K562 (cell line): ENCODE results near the gene TBC1D2. TPM values are rescaled to one million over a fixed set of nuclear protein-coding genes. Genes with fewer than 3 reads are reported as not detected.

Source experiments
- ATAC-seq: fragments of 200-7000 bp; cut with Tn5 transposase; 3 replicates; pipeline ENCODE4 v1.9.1; 2020; ENCODE audit warnings: moderate library complexity
- BruUV-seq: library from RNA; stranded (reverse); fragments of 400-500 nt; replicated peaks from 2 replicates; lab custom pipeline; 2021; lab: Mats Ljungman, UMichigan
- CTCF ChIA-PET: fragments of 300-600 bp; formaldehyde crosslinking; extraction: SDS; loops from one replicate; lab custom pipeline; 2021; ENCODE audit warnings: low intra/inter-chr PET ratio; lab: Yijun Ruan, JAX
- POLR2A ChIA-PET: fragments of 300-600, 350-650 bp; sonication (Branson Sonifier 250); formaldehyde crosslinking; extraction: SDS; loops from one replicate; lab custom pipeline; 2021; ENCODE audit warnings: antibody characterized with exemption, inconsistent platforms; lab: Yijun Ruan, JAX
- DNase-seq, 4 experiments: peaks; one replicate each; pipeline versions ENCODE4 v3.0.0 to v3.0.0-alpha.2; 2011 to 2018; ENCODE audit warnings: low spot score in 3 of 4, mixed read lengths in 3 of 4; ENCODE audit errors: extremely low read depth in 1 of 4
- FAIRE-seq: peaks from 2 replicates; lab custom pipeline; 2011; peaks lifted over from hg19 to GRCh38; lab: Jason Lieb, UNC
- H2AFZ ChIP-seq: 2 replicates; pipeline ENCODE4 v1.6.0; 2011; ENCODE audit warnings: low read depth, low read length, control low read depth, inconsistent platforms
- H3K27ac ChIP-seq: fragments of 200-600 bp; 3 replicates; pipeline ENCODE4 v1.8.0; 2011; ENCODE audit warnings: low read depth, mild to moderate bottlenecking, control low read depth, inconsistent platforms, low read length, moderate library complexity, mixed read lengths; ENCODE audit errors: extremely low read depth
- H3K27me3 ChIP-seq, 2 experiments: fragments of 300-600 bp in 1 of 2; 2 replicates in 1 of 2; 3 replicates in 1 of 2; pipeline versions ENCODE4 v1.6.0 to v1.8.0; 2011; ENCODE audit warnings: inconsistent platforms in 2 of 2, low read length in 2 of 2, mild to moderate bottlenecking in 1 of 2, mixed read lengths in 1 of 2, moderate library complexity in 1 of 2; ENCODE audit not compliant: control insufficient read depth in 2 of 2, insufficient read depth in 2 of 2
- H3K36me3 ChIP-seq: fragments of 300-600 bp; 3 replicates; pipeline ENCODE4 v1.8.0; 2011; ENCODE audit warnings: mild to moderate bottlenecking, low read length, inconsistent platforms; ENCODE audit not compliant: control insufficient read depth, insufficient read depth
- H3K4me1 ChIP-seq, 2 experiments: fragments of 200-600 bp in 1 of 2; replicated peaks in 1 of 2; 2 replicates in 1 of 2; 3 replicates in 1 of 2; pipeline versions ENCODE4 v1.5.1 to v1.8.0; 2011; ENCODE audit warnings: inconsistent platforms in 2 of 2, low read length in 2 of 2, mild to moderate bottlenecking in 1 of 2, mixed read lengths in 1 of 2, moderate library complexity in 1 of 2; ENCODE audit not compliant: control insufficient read depth in 2 of 2, insufficient read depth in 2 of 2
- H3K4me2 ChIP-seq: 2 replicates; pipeline ENCODE4 v1.6.1; 2011; ENCODE audit warnings: low read length, control low read depth, inconsistent platforms, mixed read lengths; ENCODE audit not compliant: insufficient read depth
- H3K4me3 ChIP-seq: fragments of 200-600 bp; sonication (generic), shearing (Covaris generic); 2 replicates; pipeline ENCODE4 v1.5.1; 2016; ENCODE audit warnings: control low read depth, inconsistent platforms
- H3K79me2 ChIP-seq: fragments of 200-600 bp; 3 replicates; pipeline ENCODE4 v1.8.0; 2011; ENCODE audit warnings: low read length, inconsistent platforms; ENCODE audit not compliant: control insufficient read depth, insufficient read depth
- H3K9ac ChIP-seq, 2 experiments: 2 replicates each; pipeline versions ENCODE4 v1.6.0 to v1.6.1; 2011; ENCODE audit warnings: low read depth in 2 of 2, low read length in 2 of 2, control low read depth in 1 of 2, inconsistent platforms in 1 of 2, mild to moderate bottlenecking in 1 of 2, mixed read lengths in 1 of 2; ENCODE audit not compliant: insufficient read depth in 1 of 2
- H3K9me1 ChIP-seq: one replicate; pipeline ENCODE4 v1.6.0; 2011; ENCODE audit warnings: inconsistent platforms, mild to moderate bottlenecking, low read length, moderate library complexity; ENCODE audit not compliant: control insufficient read depth, insufficient read depth
- H3K9me3 ChIP-seq: replicated peaks from 2 replicates; pipeline ENCODE4 v1.5.1; 2011; ENCODE audit warnings: low read depth, low read length, inconsistent platforms; ENCODE audit not compliant: control insufficient read depth, insufficient read depth
- H4K20me1 ChIP-seq: replicated peaks from 2 replicates; pipeline ENCODE4 v1.6.1; 2011; ENCODE audit warnings: low read length, inconsistent platforms, mixed read lengths; ENCODE audit not compliant: control insufficient read depth, insufficient read depth
- BHLHE40 ChIP-seq: IDR thresholded peaks from 2 replicates; pipeline ENCODE4 v1.6.1; 2011; ENCODE audit warnings: low read length, improper control_type of control experiment
- DACH1 ChIP-seq: fragments of 450-650 bp; IDR thresholded peaks from 2 replicates; pipeline ENCODE4 v1.6.1; 2018; ENCODE audit not compliant: partially characterized antibody
- L3MBTL2 ChIP-seq: fragments of 450-650 bp; IDR thresholded peaks from 2 replicates; pipeline ENCODE4 v1.6.1; 2016; ENCODE audit warnings: mild to moderate bottlenecking, moderate library complexity
- MAX ChIP-seq: sonication (generic); formaldehyde crosslinking; IDR thresholded peaks from 2 replicates; pipeline ENCODE4 v1.9.0; 2022; ENCODE audit warnings: mild to moderate bottlenecking, missing genetic modification reagents
- MGA ChIP-seq: fragments of 450-650 bp; IDR thresholded peaks from 2 replicates; pipeline ENCODE4 v1.6.1; 2016; ENCODE audit warnings: mild to moderate bottlenecking, moderate library complexity
- SMAD4 ChIP-seq: fragments of 250-450 bp; sonication (Bioruptor Pico); conservative IDR thresholded peaks from 2 replicates; pipeline ENCODE4 v1.8.0; 2021; ENCODE audit warnings: inconsistent platforms, mild to moderate bottlenecking, moderate library complexity
- USF1 ChIP-seq: sonication (generic); formaldehyde crosslinking; IDR thresholded peaks from 2 replicates; pipeline ENCODE4 v1.9.0; 2022; ENCODE audit warnings: mild to moderate bottlenecking, missing genetic modification reagents
- ZNF134 ChIP-seq: fragments of 250-450 bp; sonication (Bioruptor Pico); conservative IDR thresholded peaks from 2 replicates; pipeline ENCODE4 v1.4.0; 2020
- WGBS: fragments of 100-300 bp; shearing (Covaris generic); methylation state at CpG from one replicate; pipeline ENCODE4 v1.1.6; 2016; ENCODE audit warnings: low coverage, mixed read lengths; ENCODE audit not compliant: insufficient coverage; ENCODE audit errors: missing lambda C conversion rate; 5-methylcytosine and 5-hydroxymethylcytosine counted together
- in situ Hi-C: fragments of 300-500 bp; cut with MboI; formaldehyde crosslinking; loops from 4 replicates; pipeline ENCODE4 v1.15.0; 2018; ENCODE audit warnings: inconsistent platforms, mixed read lengths
- intact Hi-C: fragments of 100-400 bp; cut with micrococcal nuclease; formaldehyde crosslinking; loops from 2 replicates; pipeline ENCODE4 v1.14.2; 2022
- polyA plus RNA-seq, 8 experiments: library from polyadenylated mRNA; depleted of rRNA in 4 of 8; stranded (reverse) in 5 of 8; unstranded in 3 of 8; fragments of >200 nt; fragmentation: Nextera tagmentation in 2 of 8; fragmentation: Illumina TruSeq in 1 of 8; extraction: Ambion mirVana in 2 of 8; extraction: Trizol in 1 of 8; gene quantifications; 2 replicates each; pipeline versions ENCODE4 v1.2.1 to v1.2.3, GENCODE V29; 2011 to 2014; ENCODE audit warnings: inconsistent platforms in 1 of 8, missing spikeins in 1 of 8
- total RNA-seq, 7 experiments: library from RNA; depleted of rRNA in 6 of 7; stranded (reverse); fragments of >200 nt in 6 of 7; fragmentation: Illumina TruSeq in 2 of 7; extraction: Trizol in 2 of 7; gene quantifications; 2 replicates each; pipeline versions ENCODE4 v1.2.1 to v1.2.3, GENCODE V29; 2011 to 2021; ENCODE audit warnings: low replicate concordance in 1 of 7

The TBC1D2 gene
- total and polyA plus RNA-seq, 9 of the 15 experiments (the other 6 are each of a cell fraction or from before 2014, with no cell fraction given), result 0.10 to 7.0 (median 2.5) TPM

GRCh38 chr9:98150164-98150563, 105.3 kb downstream of the TBC1D2 start:
- Histone ChIP-seq H3K4me3 (no peak overlapping the region), H3K27me3 (no peaks in the 10 kb centered on the region), H3K9me3 (no peaks in the 10 kb centered on the region), H3K79me2 (no peaks in the 10 kb centered on the region), H3K9ac (no peak overlapping the region), H3K36me3 (peaks cover 29% of the 10 kb centered on the region; the same call in 2 of the 3 replicates), H3K4me2 (no peak overlapping the region), H2AFZ (no peak overlapping the region), H4K20me1 (no peaks in the 10 kb centered on the region), H3K9me1 (no peaks in the 10 kb centered on the region), H3K4me1 (0 out of 5 replicates have a peak, but pooled peaks cover 0 to 2% of the 10 kb centered on the region in 2 experiments), H3K27ac (no peak overlapping the region)
- in situ Hi-C loops (no loop called here), intact Hi-C loops (no loop called here)
- DNase-seq (peak in 1 of 4 experiments; percentile 25), FAIRE-seq (no peak), ATAC-seq (peak; percentile 79)
- WGBS, result 55% methylated on average over 7 of the region's 7 CpGs
- CTCF ChIA-PET, result no interaction called here
- POLR2A ChIA-PET, result no interaction called here
- BruUV-seq, result no TSS peak
- TF ChIP-seq DACH1, result no peak
- no peak for TF ChIP-seq SMAD4 (CRISPR knock-in tag)
- peak; percentile 71 for TF ChIP-seq BHLHE40
- peak; percentile 89 for TF ChIP-seq MAX (CRISPR knock-in tag)
- TF ChIP-seq USF1, result peak; percentile 50; the same call in 1 of the 2 replicates
- TF ChIP-seq L3MBTL2, result peak; percentile 36; the same call in 1 of the 2 replicates
- peak; percentile 76 for TF ChIP-seq MGA
- peak; percentile 61; the same call in 1 of the 2 replicates for TF ChIP-seq ZNF134
